Stimulated activated naive B cell treated with anti-CD40 and anti-IgM and Interleukin-4, amounts not matched to agents 10 μg/mL and 1 μg/mL and 100 μg/mL, for 72 hours (primary cell): Measurements from ENCODE around the gene AP3D1.
"Not testable (repeated sequence)": the region's sequence is repeated elsewhere in the genome, so short reads cannot be mapped to it uniquely, and the experiment has no call there.

Experiments used
- ATAC-seq, 2 donors: fragments of 150-1000 bp; cut with Tn5 transposase; replicated peaks; 2 replicates each; pipeline ENCODE4 v1.10.0; 2021; ENCODE audit warnings: moderate library complexity in 1 of 2
- DNase-seq: peaks from one replicate; pipeline ENCODE4 v3.0.0; 2021
- H3K27ac Mint-ChIP-seq: one replicate; pipeline ENCODE4 v1.8.0; 2022; ENCODE audit warnings: mild to moderate bottlenecking, mixed read lengths
- H3K27me3 Mint-ChIP-seq, 2 donors: one replicate each; pipeline ENCODE4 v1.8.0; 2022; ENCODE audit warnings: mixed read lengths in 2 of 2
- H3K36me3 Mint-ChIP-seq, 2 donors: one replicate each; pipeline ENCODE4 v1.8.0; 2022; ENCODE audit warnings: mixed read lengths in 2 of 2, mild to moderate bottlenecking in 1 of 2
- H3K4me1 Mint-ChIP-seq, 2 donors: one replicate each; pipeline ENCODE4 v1.8.0; 2022; ENCODE audit warnings: mixed read lengths in 2 of 2, mild to moderate bottlenecking in 1 of 2
- H3K4me3 Mint-ChIP-seq, 2 donors: one replicate each; pipeline ENCODE4 v1.8.0; 2022; ENCODE audit warnings: mild to moderate bottlenecking in 2 of 2, mixed read lengths in 2 of 2, moderate library complexity in 1 of 2
- H3K9me3 Mint-ChIP-seq, 2 donors: one replicate each; pipeline ENCODE4 v1.8.0; 2022; ENCODE audit warnings: mixed read lengths in 2 of 2, mild to moderate bottlenecking in 1 of 2

Gene AP3D1

GRCh38 chr19:2132731-2133490 lies 18.5 kb downstream of the AP3D1 start:
- Mint-ChIP-seq H3K9me3 (no peaks in the 10 kb centered on the region), H3K36me3 (peaks cover 31 to 40% of the 10 kb centered on the region in 2 donors), H3K27ac (peak overlapping the region; percentile 31), H3K4me3 (no peak overlapping the region), H3K4me1 (peaks cover 2 to 5% of the 10 kb centered on the region in 2 donors), H3K27me3 (no peaks in the 10 kb centered on the region)
- no peak for DNase-seq
- no peak for ATAC-seq

GRCh38 chr19:2132191-2132590 lies 19.2 kb downstream of the AP3D1 start:
- Mint-ChIP-seq H3K4me1 (peaks cover 2 to 5% of the 10 kb centered on the region in 2 donors), H3K36me3 (peaks cover 29 to 37% of the 10 kb centered on the region in 2 donors), H3K9me3 (no peaks in the 10 kb centered on the region), H3K27me3 (no peaks in the 10 kb centered on the region), H3K4me3 (no peak overlapping the region), H3K27ac (peak overlapping the region; percentile 9)
- ATAC-seq: no peak
- no peak for DNase-seq

- H3K4me3 Mint-ChIP-seq, H3K27ac Mint-ChIP-seq, ATAC-seq, H3K4me1 Mint-ChIP-seq, H3K27me3 Mint-ChIP-seq, DNase-seq, H3K9me3 Mint-ChIP-seq: not testable (repeated sequence)
- peaks cover 33 to 41% of the 10 kb centered on the region in 2 donors for H3K36me3 Mint-ChIP-seq
These were observed 20.1 kb downstream of the AP3D1 start for GRCh38 chr19:2131012-2131975.

GRCh38 chr19:2129892-2130770 lies 21.2 kb downstream of the AP3D1 start:
- no peaks in the 10 kb centered on the region for H3K9me3 Mint-ChIP-seq
- H3K27me3 Mint-ChIP-seq: no peaks in the 10 kb centered on the region
- DNase-seq (no peak), ATAC-seq (no peak)
- peaks cover 0 to 5% of the 10 kb centered on the region in 2 donors for H3K4me1 Mint-ChIP-seq
- peaks cover 28 to 38% of the 10 kb centered on the region in 2 donors for H3K36me3 Mint-ChIP-seq
- no peak overlapping the region for H3K4me3 Mint-ChIP-seq
- H3K27ac Mint-ChIP-seq: peak overlapping the region; percentile 73

GRCh38 chr19:2129486-2129885 lies 21.9 kb downstream of the AP3D1 start:
- Mint-ChIP-seq H3K27me3 (no peaks in the 10 kb centered on the region), H3K9me3 (no peaks in the 10 kb centered on the region), H3K27ac (no peak overlapping the region), H3K4me1 (peaks cover 0 to 5% of the 10 kb centered on the region in 2 donors), H3K36me3 (peaks cover 29 to 40% of the 10 kb centered on the region in 2 donors), H3K4me3 (no peak overlapping the region)
- no peak for ATAC-seq
- DNase-seq: no peak

GRCh38 chr19:2129022-2129421 lies 22.3 kb downstream of the AP3D1 start:
- Mint-ChIP-seq H3K4me3 (no peak overlapping the region), H3K4me1 (peaks cover 0 to 5% of the 10 kb centered on the region in 2 donors), H3K36me3 (peaks cover 32 to 44% of the 10 kb centered on the region in 2 donors), H3K27me3 (no peaks in the 10 kb centered on the region), H3K27ac (no peak overlapping the region), H3K9me3 (no peaks in the 10 kb centered on the region)
- DNase-seq: no peak
- ATAC-seq: no peak

- H3K9me3 Mint-ChIP-seq, H3K4me1 Mint-ChIP-seq, ATAC-seq, DNase-seq, H3K27me3 Mint-ChIP-seq, H3K27ac Mint-ChIP-seq, H3K4me3 Mint-ChIP-seq: not testable (repeated sequence)
- H3K36me3 Mint-ChIP-seq: peaks cover 32 to 47% of the 10 kb centered on the region in 2 donors
These were observed 23.1 kb downstream of the AP3D1 start for GRCh38 chr19:2128252-2128651.

- peak overlapping the region; percentile 62 for H3K27ac Mint-ChIP-seq
- no peak for ATAC-seq
- no peaks in the 10 kb centered on the region for H3K9me3 Mint-ChIP-seq
- peaks cover 35 to 47% of the 10 kb centered on the region in 2 donors for H3K36me3 Mint-ChIP-seq
- no peak for DNase-seq
- H3K4me3 Mint-ChIP-seq: no peak overlapping the region
- peaks cover 1 to 5% of the 10 kb centered on the region in 2 donors for H3K4me1 Mint-ChIP-seq
- no peaks in the 10 kb centered on the region for H3K27me3 Mint-ChIP-seq
These were observed 23.6 kb downstream of the AP3D1 start for GRCh38 chr19:2127758-2128157.

- DNase-seq (no peak), ATAC-seq (no peak)
- H3K36me3 Mint-ChIP-seq: peaks cover 29 to 46% of the 10 kb centered on the region in 2 donors
- no peaks in the 10 kb centered on the region for H3K9me3 Mint-ChIP-seq
- no peaks in the 10 kb centered on the region for H3K27me3 Mint-ChIP-seq
- no peak overlapping the region for H3K4me3 Mint-ChIP-seq
- peak overlapping the region; percentile 62 for H3K27ac Mint-ChIP-seq
- peaks cover 0 to 1% of the 10 kb centered on the region in 2 donors for H3K4me1 Mint-ChIP-seq
These were observed 24.4 kb downstream of the AP3D1 start for GRCh38 chr19:2126879-2127518.

GRCh38 chr19:2123682-2124387 lies 27.5 kb downstream of the AP3D1 start:
- Mint-ChIP-seq H3K27me3 (no peaks in the 10 kb centered on the region), H3K9me3 (no peaks in the 10 kb centered on the region), H3K36me3 (peaks cover 36 to 56% of the 10 kb centered on the region in 2 donors), H3K4me1 (peaks cover 0 to 1% of the 10 kb centered on the region in 2 donors), H3K27ac (no peak overlapping the region), H3K4me3 (no peak overlapping the region)
- no peak for DNase-seq
- ATAC-seq: no peak

GRCh38 chr19:2122982-2123381 lies 28.4 kb downstream of the AP3D1 start:
- H3K27me3 Mint-ChIP-seq: no peaks in the 10 kb centered on the region
- no peak overlapping the region for H3K27ac Mint-ChIP-seq
- H3K4me3 Mint-ChIP-seq: no peak overlapping the region
- no peak for DNase-seq
- H3K4me1 Mint-ChIP-seq: peaks cover 0 to 1% of the 10 kb centered on the region in 2 donors
- H3K9me3 Mint-ChIP-seq: no peaks in the 10 kb centered on the region
- H3K36me3 Mint-ChIP-seq: peaks cover 44 to 65% of the 10 kb centered on the region in 2 donors
- no peak for ATAC-seq

- no peak overlapping the region for H3K4me3 Mint-ChIP-seq
- H3K27ac Mint-ChIP-seq: no peak overlapping the region
- peaks cover 0 to 1% of the 10 kb centered on the region in 2 donors for H3K4me1 Mint-ChIP-seq
- ATAC-seq: no peak
- H3K9me3 Mint-ChIP-seq: no peaks in the 10 kb centered on the region
- DNase-seq: no peak
- H3K36me3 Mint-ChIP-seq: peaks cover 45 to 64% of the 10 kb centered on the region in 2 donors
- H3K27me3 Mint-ChIP-seq: no peaks in the 10 kb centered on the region
These were observed 29.1 kb downstream of the AP3D1 start for GRCh38 chr19:2122251-2122650.
